ENCODE results near the gene RCOR3. TPM values are rescaled to one million over a fixed set of nuclear protein-coding genes. Genes with fewer than 3 reads are reported as not detected.

Gene RCOR3
- total and polyA plus RNA-seq, 2 donors, result 31.6 to 71.2 TPM

DNA sequence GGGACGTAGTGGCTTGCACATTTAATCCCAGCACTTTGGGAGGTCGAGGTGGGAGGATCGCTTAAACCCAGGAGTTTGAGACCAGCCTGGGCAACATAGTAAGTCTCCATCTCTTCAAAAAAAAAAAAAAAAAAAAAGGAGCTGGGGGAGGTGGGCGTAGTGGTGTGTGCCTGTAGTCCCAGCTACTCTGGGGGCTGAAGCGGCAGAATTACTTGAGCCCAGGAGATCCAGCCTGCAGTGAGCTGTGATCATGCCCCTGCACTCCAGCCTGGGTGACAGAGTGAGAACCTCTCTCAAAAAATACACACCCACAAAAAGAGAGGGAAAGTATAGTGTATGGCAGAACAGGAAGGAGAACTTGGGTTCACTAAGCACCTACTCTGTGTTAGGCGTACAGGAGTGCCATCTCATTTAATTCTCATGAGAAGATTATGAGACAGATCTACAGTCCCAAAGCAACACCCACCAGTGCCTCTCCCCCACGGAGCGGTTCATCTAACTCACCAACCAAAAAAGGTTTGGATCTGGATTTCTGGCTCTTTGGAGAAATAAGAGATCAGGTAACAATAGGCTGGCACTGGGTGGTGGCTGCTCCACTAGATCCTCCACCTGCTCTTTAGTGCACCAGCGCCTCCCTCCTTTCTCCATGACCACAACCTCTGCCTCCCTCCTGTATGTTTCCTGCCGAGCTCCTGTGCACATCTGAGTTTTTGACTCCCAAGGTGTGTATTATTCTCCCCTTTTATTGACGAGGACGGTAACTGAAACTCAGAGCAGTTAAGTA lies 66.0 kb downstream of the RCOR3 start:
- Histone ChIP-seq H3K4me1 (ENCODE audit: insufficient read depth) (peaks cover 3% of the 10 kb centered on the region), H3K4me3 (ENCODE audit: low read depth, low read length) (no peak overlapping the region), H3K27ac (ENCODE audit: low read depth) (no peak overlapping the region), H3K36me3 (ENCODE audit: insufficient read depth) (no peaks in the 10 kb centered on the region)
- 89% methylated on average over 12 of the region's 12 CpGs for WGBS
- DNase-seq (ENCODE audit: extremely low spot score), result no peak

DNA sequence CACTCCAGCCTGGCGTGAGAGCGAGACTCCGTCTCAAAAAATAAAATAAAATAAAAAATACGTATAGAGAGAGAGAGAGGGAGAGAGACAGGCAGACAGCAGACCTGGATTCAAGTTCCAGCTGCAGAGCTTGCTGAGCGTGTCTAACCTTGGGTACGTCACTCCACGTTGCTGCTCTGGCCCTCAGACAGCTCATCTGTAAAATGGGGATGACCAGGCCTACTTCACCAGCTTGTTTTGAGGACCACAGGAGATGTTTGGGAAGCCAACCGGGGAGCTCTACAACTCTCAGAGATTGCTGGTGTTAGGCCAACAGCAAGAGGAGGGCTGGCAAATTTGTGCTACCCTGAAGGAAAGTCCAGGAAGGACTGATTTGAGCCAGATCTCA lies 67.0 kb downstream of the RCOR3 start:
- no peak for DNase-seq (ENCODE audit: extremely low spot score)
- peak overlapping the region; percentile 87 for H3K27ac ChIP-seq (ENCODE audit: low read depth)
- H3K4me1 ChIP-seq (ENCODE audit: insufficient read depth), result peaks cover 3% of the 10 kb centered on the region
- peak overlapping the region; percentile 85 for H3K4me3 ChIP-seq (ENCODE audit: low read depth, low read length)
- H3K36me3 ChIP-seq (ENCODE audit: insufficient read depth), result no peaks in the 10 kb centered on the region
- 79% methylated on average over 8 of the region's 8 CpGs for WGBS

DNA sequence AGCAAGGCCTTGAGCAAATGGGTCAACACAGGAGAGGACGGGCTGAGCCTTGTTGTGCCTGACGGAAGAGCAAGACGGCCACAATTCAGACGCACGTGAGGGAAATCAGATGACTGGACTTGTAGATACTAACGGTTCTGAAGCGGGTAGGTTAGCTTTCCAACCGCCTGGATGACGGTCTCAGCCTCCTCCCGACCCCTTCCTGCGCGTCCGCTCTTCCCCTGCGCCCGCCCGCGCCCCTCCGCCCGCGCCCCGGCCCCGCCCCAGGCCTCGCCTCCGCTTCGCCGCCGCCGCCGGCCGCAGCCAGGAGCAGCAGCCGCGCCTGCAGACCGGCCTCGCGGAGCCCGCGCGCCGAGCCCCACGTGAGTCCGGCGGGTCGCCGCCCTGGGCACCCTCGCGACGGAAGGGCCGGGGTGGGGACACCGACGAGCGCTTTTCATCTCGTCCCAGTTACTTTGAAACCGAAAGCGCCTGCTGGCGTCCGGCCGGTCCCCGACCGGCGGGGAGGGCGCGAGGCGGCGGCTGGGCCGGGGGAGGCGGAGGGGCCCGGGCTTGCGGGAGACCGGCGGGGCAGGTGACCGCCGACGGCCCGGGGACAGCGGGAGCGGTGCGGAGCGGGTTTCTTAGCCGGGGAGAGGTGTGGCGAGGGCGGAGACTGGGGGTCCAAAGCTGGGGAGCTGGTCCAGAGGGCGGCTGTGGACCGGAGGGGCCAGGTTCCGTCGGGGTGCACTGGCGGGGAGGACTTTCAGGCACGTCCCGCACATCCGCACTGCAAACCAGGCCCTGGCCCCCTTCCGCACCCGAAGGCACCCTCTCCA lies 67.6 kb downstream of the RCOR3 start, which contains the start of gene TRAF5:
Gene TRAF5, plus strand, starts transcription at position 306 of the 818 bp plus-strand sequence. CDS start 26,407 bp downstream, outside the sequence.
- no peak for DNase-seq (ENCODE audit: extremely low spot score)
- H3K36me3 ChIP-seq (ENCODE audit: insufficient read depth), result no peaks in the 10 kb centered on the region
- H3K4me1 ChIP-seq (ENCODE audit: insufficient read depth), result peaks cover 3% of the 10 kb centered on the region
- WGBS, result under 1% methylated on average over 91 of the region's 91 CpGs
- H3K27ac ChIP-seq (ENCODE audit: low read depth), result peak within 1 kb of the TSS; percentile 87
- peak within 1 kb of the TSS; percentile 85 for H3K4me3 ChIP-seq (ENCODE audit: low read depth, low read length)

DNA sequence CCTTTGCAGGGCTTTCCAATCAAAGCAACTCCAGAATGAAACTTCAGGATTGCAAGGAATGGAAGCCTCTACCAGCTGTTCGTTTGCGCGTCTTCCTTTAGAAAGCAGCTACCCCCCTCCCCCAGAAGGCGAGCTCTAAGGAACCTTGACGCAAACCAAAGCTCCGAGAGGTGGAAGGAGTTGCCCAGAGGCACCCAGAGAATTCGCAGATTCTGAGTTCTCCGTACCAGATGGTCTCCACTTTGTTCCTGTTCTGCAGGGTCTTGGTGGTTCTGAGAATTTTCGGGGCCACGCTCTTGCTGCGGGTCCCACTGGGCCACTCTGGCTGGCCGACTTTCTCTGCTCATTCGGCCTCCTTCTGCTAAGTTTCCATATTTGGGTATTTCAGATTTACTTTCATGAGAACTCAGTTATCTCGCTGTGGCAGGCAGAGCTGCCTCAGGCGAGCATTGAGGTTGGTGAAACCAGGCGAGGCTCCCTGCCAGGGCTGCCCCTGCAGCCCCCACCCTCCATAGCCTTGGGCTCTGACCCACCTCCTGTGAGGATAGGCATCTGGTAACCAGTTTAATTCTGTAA lies 68.3 kb downstream of the RCOR3 start:
- DNase-seq (ENCODE audit: extremely low spot score), result no peak
- Histone ChIP-seq H3K36me3 (ENCODE audit: insufficient read depth) (no peaks in the 10 kb centered on the region), H3K4me1 (ENCODE audit: insufficient read depth) (peaks cover 3% of the 10 kb centered on the region), H3K27ac (ENCODE audit: low read depth) (peak overlapping the region; percentile 87), H3K4me3 (ENCODE audit: low read depth, low read length) (peak overlapping the region; percentile 85)
- WGBS, result 4% methylated on average over 16 of the region's 16 CpGs

DNA sequence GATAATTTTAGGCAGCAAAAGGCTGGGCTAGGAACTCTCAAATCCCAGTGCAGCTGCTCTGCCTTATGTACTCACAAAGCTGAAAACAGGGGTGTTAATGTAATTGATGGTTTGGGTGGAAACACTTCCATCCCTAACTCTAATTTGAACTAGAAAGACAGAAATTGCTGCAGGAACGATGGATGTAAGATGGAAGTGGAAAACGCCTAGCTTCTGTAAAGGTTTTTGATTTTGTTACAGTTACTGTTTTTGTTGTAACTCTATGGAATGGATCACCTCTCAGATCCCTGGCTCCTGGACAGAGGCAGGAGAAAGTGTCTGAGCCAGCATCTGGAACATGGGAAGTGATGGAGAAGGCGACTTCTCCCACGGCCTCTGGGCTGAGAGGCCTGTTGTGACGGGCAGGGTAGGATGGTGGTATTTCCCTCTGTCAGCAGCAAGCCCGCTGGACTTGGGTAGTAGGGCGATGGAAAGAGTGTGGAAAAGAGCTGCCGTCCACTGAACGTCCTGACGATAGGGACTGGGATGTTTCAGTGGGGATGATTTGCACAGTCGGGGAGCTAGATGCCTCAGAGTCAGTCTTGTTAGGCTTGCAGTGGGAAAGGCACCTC lies 69.0 kb downstream of the RCOR3 start:
- H3K36me3 ChIP-seq (ENCODE audit: insufficient read depth), result no peaks in the 10 kb centered on the region
- 61% methylated on average over 11 of the region's 11 CpGs for WGBS
- DNase-seq (ENCODE audit: extremely low spot score), result no peak
- no peak overlapping the region for H3K27ac ChIP-seq (ENCODE audit: low read depth)
- no peak overlapping the region for H3K4me3 ChIP-seq (ENCODE audit: low read depth, low read length)
- peaks cover 3% of the 10 kb centered on the region for H3K4me1 ChIP-seq (ENCODE audit: insufficient read depth)

DNA sequence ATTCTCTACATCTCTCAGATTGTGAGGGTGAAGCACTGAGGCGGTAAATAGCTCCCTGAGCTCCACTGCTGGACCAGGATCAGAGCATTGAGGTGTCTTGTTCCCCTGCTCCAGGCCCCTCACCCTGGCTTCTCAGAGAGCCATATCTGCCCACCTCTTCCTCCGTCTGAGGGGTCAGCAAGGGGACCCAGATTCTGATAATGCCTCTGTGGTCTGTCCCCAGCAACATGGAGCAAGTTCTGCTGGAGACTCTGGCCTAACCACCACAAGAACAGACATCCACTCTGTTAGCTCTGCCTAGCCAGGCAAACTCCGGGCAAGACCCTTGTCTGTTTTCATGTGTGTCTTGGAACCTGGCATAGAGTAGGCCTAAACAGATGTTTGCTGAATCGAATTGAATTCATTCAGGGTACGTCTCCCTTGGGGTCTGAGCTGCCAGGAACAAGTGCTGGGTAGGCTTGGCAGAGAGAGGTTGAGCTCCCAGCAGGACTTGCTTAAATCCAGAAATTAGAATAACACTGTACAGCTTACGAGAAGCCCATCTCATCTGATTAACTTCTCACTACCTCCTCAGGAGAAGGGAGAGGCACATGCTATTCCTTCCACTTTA lies 69.8 kb downstream of the RCOR3 start:
- WGBS, result 73% methylated on average over 6 of the region's 6 CpGs
- H3K27ac ChIP-seq (ENCODE audit: low read depth), result no peak overlapping the region
- H3K4me1 ChIP-seq (ENCODE audit: insufficient read depth), result peaks cover 3% of the 10 kb centered on the region
- no peaks in the 10 kb centered on the region for H3K36me3 ChIP-seq (ENCODE audit: insufficient read depth)
- no peak for DNase-seq (ENCODE audit: extremely low spot score)
- no peak overlapping the region for H3K4me3 ChIP-seq (ENCODE audit: low read depth, low read length)

DNA sequence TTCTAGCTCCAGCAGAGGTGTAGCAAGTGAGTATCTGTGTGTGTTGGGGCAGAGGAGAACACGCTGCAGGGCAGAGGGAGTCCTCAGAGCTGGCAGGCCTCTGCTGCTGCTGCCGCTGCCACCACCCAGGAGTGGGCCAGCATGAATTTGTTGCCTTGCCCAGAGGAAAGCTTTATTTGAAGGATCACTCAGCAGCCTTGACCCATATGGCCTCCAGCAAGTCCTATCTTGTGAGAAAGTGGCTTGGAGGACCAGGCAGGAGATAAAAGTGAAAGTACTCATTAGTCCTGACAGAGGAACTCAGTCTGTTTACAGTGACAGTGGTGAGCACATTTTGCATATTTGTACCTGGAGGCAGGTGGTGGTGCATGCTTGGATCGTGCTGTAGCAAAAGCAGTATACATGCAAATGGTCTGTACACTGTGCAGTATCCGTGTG lies 70.6 kb downstream of the RCOR3 start:
- Histone ChIP-seq H3K27ac (ENCODE audit: low read depth) (no peak overlapping the region), H3K4me3 (ENCODE audit: low read depth, low read length) (no peak overlapping the region), H3K4me1 (ENCODE audit: insufficient read depth) (peaks cover 3% of the 10 kb centered on the region), H3K36me3 (ENCODE audit: insufficient read depth) (no peaks in the 10 kb centered on the region)
- no peak for DNase-seq (ENCODE audit: extremely low spot score)
- WGBS, result 68% methylated on average over 4 of the region's 4 CpGs

DNA sequence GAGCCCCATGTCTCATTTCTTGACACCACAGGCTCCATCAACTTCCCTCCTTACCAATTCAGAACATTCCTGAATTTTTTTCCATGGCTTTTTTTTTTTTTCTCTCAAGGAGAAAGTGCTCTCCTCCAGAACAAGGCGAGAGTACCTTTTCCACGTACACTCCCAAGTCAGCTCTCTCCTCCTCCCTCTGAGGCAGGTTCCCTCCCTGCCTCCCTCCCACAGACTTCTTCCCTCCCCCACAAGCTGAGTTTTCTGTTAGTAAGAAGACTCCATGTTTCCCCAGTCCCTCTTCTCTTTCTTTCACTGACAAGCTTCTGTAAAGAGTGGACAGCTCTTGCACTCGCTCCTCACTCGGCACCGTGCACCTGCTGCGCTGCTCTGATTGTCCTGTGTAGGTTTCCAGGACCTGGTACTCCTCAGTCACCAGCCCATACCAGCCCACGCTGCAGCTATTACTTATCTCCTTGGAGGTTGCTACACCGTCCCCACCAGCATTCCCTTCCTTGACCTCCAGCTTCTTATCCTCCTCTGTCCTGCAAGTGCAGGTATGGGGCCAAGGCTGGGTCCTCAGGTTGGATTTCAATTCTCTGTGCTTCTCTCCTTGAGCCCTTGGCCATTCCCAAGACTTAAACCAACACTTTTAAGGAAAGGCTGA lies 71.2 kb downstream of the RCOR3 start:
- Histone ChIP-seq H3K4me1 (ENCODE audit: insufficient read depth) (peaks cover 3% of the 10 kb centered on the region), H3K27ac (ENCODE audit: low read depth) (no peak overlapping the region), H3K4me3 (ENCODE audit: low read depth, low read length) (no peak overlapping the region), H3K36me3 (ENCODE audit: insufficient read depth) (no peaks in the 10 kb centered on the region)
- 89% methylated on average over 8 of the region's 8 CpGs for WGBS
- no peak for DNase-seq (ENCODE audit: extremely low spot score)

DNA sequence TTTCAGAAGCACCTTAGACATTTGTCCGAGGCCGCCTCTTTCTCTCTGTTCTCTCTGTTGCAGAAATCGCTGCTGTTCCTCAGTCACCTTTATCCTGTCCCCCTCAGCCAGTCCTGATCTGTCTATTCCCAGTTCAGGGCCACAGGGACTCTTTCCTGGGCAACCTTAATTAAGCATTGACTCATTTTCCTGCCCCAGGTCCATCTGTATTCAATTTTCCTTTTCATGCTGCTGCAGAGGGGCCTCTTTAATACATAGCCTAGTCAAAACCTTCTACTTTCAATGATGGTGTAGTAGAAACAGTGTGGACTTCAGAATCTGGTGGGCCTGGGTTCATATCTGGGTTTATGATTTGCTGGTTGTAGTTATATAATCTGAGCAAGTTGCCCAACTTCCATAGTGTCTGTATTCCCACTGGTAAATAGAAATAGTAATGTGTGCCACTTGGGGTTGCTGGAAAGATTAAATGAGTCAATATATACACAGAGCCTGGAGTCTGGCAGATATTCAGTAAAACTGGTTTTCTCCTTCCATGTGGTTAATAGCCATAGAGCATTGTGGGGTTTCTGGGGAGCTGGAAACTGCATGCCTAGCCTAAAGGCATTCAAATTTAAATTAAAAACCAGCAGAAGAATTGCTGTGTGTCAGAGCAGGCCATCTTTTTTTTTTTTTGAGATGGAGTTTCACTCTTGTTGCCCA lies 72.0 kb downstream of the RCOR3 start:
- Histone ChIP-seq H3K27ac (ENCODE audit: low read depth) (no peak overlapping the region), H3K4me3 (ENCODE audit: low read depth, low read length) (no peak overlapping the region), H3K4me1 (ENCODE audit: insufficient read depth) (peaks cover 3% of the 10 kb centered on the region), H3K36me3 (ENCODE audit: insufficient read depth) (no peaks in the 10 kb centered on the region)
- WGBS, result 97% methylated on average over 3 of the region's 3 CpGs
- no peak for DNase-seq (ENCODE audit: extremely low spot score)

DNA sequence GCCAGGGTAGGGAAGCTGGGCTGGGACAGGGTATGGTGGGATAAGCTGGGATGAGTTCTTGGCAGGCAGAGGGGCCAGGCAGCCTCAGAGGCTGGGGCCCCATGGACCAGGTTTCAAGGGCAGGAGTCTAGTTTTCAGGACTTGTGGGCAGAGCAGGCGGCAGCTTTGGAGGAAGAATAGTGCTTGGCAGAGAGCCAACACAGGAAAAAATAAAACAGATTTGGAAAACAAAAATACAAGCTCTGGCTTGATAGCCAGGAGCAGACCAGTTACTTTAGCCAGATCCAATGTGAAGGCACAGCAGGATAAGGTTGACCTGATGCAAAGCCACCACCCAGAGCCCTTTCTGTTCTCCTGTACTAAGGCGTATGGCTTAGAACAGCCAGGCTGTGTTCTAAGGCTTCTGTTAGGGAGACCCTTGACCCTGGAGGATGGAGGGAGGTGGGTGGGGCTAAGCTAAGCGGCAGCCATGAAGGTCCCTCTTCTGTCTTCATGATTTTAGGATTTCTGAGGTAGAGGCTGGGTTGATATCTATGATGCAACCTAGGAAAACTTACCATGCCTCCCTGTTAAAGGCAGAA lies 73.0 kb downstream of the RCOR3 start:
- DNase-seq (ENCODE audit: extremely low spot score), result no peak
- H3K27ac ChIP-seq (ENCODE audit: low read depth), result no peak overlapping the region
- H3K4me1 ChIP-seq (ENCODE audit: insufficient read depth), result peaks cover 3% of the 10 kb centered on the region
- no peaks in the 10 kb centered on the region for H3K36me3 ChIP-seq (ENCODE audit: insufficient read depth)
- WGBS, result 53% methylated on average over 3 of the region's 3 CpGs
- H3K4me3 ChIP-seq (ENCODE audit: low read depth, low read length), result no peak overlapping the region

DNA sequence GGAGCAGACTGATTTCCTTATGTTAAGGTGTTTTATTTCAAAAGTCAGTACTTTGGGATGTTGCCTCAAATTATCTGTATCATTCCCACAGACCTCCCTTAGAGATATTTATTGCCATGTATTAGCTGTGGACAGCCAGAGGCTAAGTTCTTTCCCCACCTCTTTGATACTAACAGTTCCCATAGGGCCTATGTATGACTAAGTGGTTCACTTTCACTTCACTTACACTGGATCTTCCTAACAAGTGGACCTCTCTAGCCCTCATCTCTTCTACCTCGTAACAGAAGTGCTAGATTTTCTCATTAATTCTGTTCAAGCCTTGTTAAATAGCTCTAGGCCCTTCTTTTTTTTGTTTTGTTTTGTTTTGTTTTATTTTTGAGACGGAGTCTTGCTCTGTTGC lies 73.7 kb downstream of the RCOR3 start:
- no peak for DNase-seq (ENCODE audit: extremely low spot score)
- WGBS, result 88% methylated on average over 2 of the region's 2 CpGs
- H3K4me3 ChIP-seq (ENCODE audit: low read depth, low read length), result no peak overlapping the region
- H3K36me3 ChIP-seq (ENCODE audit: insufficient read depth), result no peaks in the 10 kb centered on the region
- H3K4me1 ChIP-seq (ENCODE audit: insufficient read depth), result peaks cover 3% of the 10 kb centered on the region
- H3K27ac ChIP-seq (ENCODE audit: low read depth), result no peak overlapping the region

DNA sequence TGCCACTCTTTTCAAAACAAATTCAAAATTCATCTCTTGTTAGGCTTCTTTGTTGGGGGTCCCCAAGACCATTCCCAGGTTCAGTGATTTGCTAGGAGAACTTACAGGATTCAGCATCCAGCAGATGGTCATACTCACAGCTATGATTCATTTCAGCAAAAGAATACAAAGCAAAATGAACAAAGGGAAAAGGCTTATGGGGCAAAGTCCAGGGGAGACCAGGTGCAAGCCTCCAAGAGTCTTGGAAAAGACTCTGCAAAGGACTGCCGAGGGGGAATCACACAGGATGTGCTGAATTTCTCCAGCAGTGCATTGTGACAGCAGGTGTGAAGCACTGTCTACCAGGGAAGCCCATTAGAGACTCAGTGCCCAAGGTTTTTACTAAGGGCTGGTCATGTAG lies 74.7 kb downstream of the RCOR3 start:
- 80% methylated on average over 1 of the region's 1 CpG for WGBS
- Histone ChIP-seq H3K4me1 (ENCODE audit: insufficient read depth) (no peaks in the 10 kb centered on the region), H3K36me3 (ENCODE audit: insufficient read depth) (no peaks in the 10 kb centered on the region), H3K4me3 (ENCODE audit: low read depth, low read length) (no peak overlapping the region), H3K27ac (ENCODE audit: low read depth) (no peak overlapping the region)
- DNase-seq (ENCODE audit: extremely low spot score), result no peak

All from urinary bladder (tissue), 4 donors.